H1 (cell line): ENCODE data around the gene ADARB2. TPM values are rescaled to one million over a fixed set of nuclear protein-coding genes. Genes with fewer than 3 reads are reported as not detected.

Source experiments
- CTCF ChIA-PET: fragments of 300-600 bp; sonication (Branson Sonifier 250); formaldehyde crosslinking; loops from one replicate; lab custom pipeline; 2021; ENCODE audit not compliant: partially characterized antibody; lab: Charles Lee
- POLR2A ChIA-PET: fragments of 300-600 bp; sonication (Branson Sonifier 250); formaldehyde crosslinking; loops from one replicate; lab custom pipeline; 2021; ENCODE audit warnings: inconsistent platforms; ENCODE audit not compliant: partially characterized antibody; lab: Charles Lee
- DNase-seq, 2 experiments: peaks; one replicate each; pipeline versions ENCODE4 v3.0.0 to v3.0.0-alpha.2; 2010 to 2022; ENCODE audit warnings: low spot score in 2 of 2, low read depth in 1 of 2, mixed read lengths in 1 of 2
- FAIRE-seq: peaks from 2 replicates; lab custom pipeline; 2011; peaks lifted over from hg19 to GRCh38; lab: Jason Lieb, UNC
- H2AFZ ChIP-seq: 2 replicates; pipeline ENCODE4 v1.8.1; 2012; ENCODE audit warnings: low read length, inconsistent platforms
- H2AK5ac ChIP-seq: 2 replicates; pipeline ENCODE4 v1.6.1; 2013; ENCODE audit warnings: low read depth, low read length
- H2BK120ac ChIP-seq: replicated peaks from 2 replicates; pipeline ENCODE3; 2013; ENCODE audit warnings: low read depth, low read length, inconsistent platforms
- H2BK12ac ChIP-seq: 2 replicates; pipeline ENCODE4 v1.6.1; 2013; ENCODE audit warnings: low read depth, low read length
- H2BK15ac ChIP-seq: 2 replicates; pipeline ENCODE4 v1.6.1; 2013; ENCODE audit warnings: low read length
- H2BK20ac ChIP-seq: 2 replicates; pipeline ENCODE4 v1.6.1; 2013; ENCODE audit warnings: low read length
- H2BK5ac ChIP-seq: 2 replicates; pipeline ENCODE4 v1.6.1; 2013; ENCODE audit warnings: low read depth, low read length
- H3K14ac ChIP-seq: 2 replicates; pipeline ENCODE4 v1.6.1; 2013; ENCODE audit warnings: inconsistent platforms; ENCODE audit not compliant: insufficient read length
- H3K18ac ChIP-seq: 2 replicates; pipeline ENCODE4 v1.6.1; 2013; ENCODE audit warnings: low read length; ENCODE audit errors: extremely low read depth
- H3K23ac ChIP-seq: 2 replicates; pipeline ENCODE4 v1.6.1; 2013; ENCODE audit warnings: inconsistent platforms; ENCODE audit not compliant: insufficient read length
- H3K23me2 ChIP-seq: 2 replicates; pipeline ENCODE4 v1.6.1; 2013; ENCODE audit warnings: low read depth, low read length
- H3K27ac ChIP-seq: 2 replicates; pipeline ENCODE4 v1.6.1; 2011; ENCODE audit warnings: low read depth, low read length, inconsistent platforms
- H3K27me3 ChIP-seq, 4 experiments: replicated peaks in 1 of 4; 1 replicate in 1 of 4; 2 replicates in 3 of 4; pipeline versions ENCODE4 v1.6.1 to v1.8.1; 2011 to 2013; ENCODE audit warnings: low read length in 3 of 4, mild to moderate bottlenecking in 3 of 4, inconsistent platforms in 2 of 4, mixed read lengths in 2 of 4, moderate library complexity in 1 of 4; ENCODE audit not compliant: control insufficient read depth in 3 of 4, insufficient read depth in 3 of 4; ENCODE audit errors: extremely low read depth in 1 of 4
- H3K36me3 ChIP-seq, 4 experiments: 2 replicates each; pipeline versions ENCODE4 v1.6.1 to v1.8.1; 2011 to 2013; ENCODE audit warnings: mild to moderate bottlenecking in 4 of 4, low read length in 3 of 4, moderate library complexity in 2 of 4, control low read depth in 1 of 4, inconsistent platforms in 1 of 4; ENCODE audit not compliant: insufficient read depth in 4 of 4, control insufficient read depth in 2 of 4
- H3K4ac ChIP-seq: replicated peaks from 2 replicates; pipeline ENCODE3; 2013; ENCODE audit warnings: low read length, low read depth, mixed read lengths, inconsistent platforms; ENCODE audit not compliant: insufficient read length
- H3K4me1 ChIP-seq, 4 experiments: replicated peaks in 1 of 4; 1 replicate in 1 of 4; 2 replicates in 3 of 4; pipeline versions ENCODE4 v1.6.1 to v1.8.1; 2011 to 2013; ENCODE audit warnings: low read length in 3 of 4, inconsistent platforms in 2 of 4, mixed read lengths in 1 of 4; ENCODE audit not compliant: insufficient read depth in 4 of 4, control insufficient read depth in 3 of 4
- H3K4me2 ChIP-seq, 2 experiments: 2 replicates each; pipeline versions ENCODE4 v1.6.1 to v1.8.1; 2011 to 2013; ENCODE audit warnings: low read depth in 2 of 2, low read length in 2 of 2, control low read depth in 1 of 2, inconsistent platforms in 1 of 2, mild to moderate bottlenecking in 1 of 2; ENCODE audit not compliant: insufficient read depth in 1 of 2
- H3K4me3 ChIP-seq, 4 experiments: fragments of 200-600, 300-600 bp in 1 of 4; sonication (generic), shearing (Covaris generic), sonication (Bioruptor Twin) in 1 of 4; 2 replicates each; pipeline versions ENCODE4 v1.5.1 to v1.8.1; 2011 to 2016; ENCODE audit warnings: low read length in 4 of 4, low read depth in 3 of 4, control low read depth in 2 of 4, inconsistent platforms in 2 of 4, mild to moderate bottlenecking in 2 of 4, mixed read lengths in 1 of 4, moderate library complexity in 1 of 4; ENCODE audit not compliant: insufficient read depth in 2 of 4; ENCODE audit errors: extremely low read depth in 1 of 4
- H3K56ac ChIP-seq: replicated peaks from 2 replicates; pipeline ENCODE3; 2013; ENCODE audit warnings: low read depth, mild to moderate bottlenecking, mixed read lengths, low read length, inconsistent platforms; ENCODE audit not compliant: insufficient read length
- H3K79me1 ChIP-seq: 2 replicates; pipeline ENCODE4 v1.6.1; 2013; ENCODE audit warnings: low read depth, low read length, control low read depth
- H3K79me2 ChIP-seq, 2 experiments: 2 replicates each; pipeline versions ENCODE4 v1.6.1 to v1.8.1; 2012 to 2013; ENCODE audit warnings: low read length in 2 of 2, mild to moderate bottlenecking in 2 of 2, inconsistent platforms in 1 of 2; ENCODE audit not compliant: insufficient read depth in 2 of 2, control insufficient read depth in 1 of 2
- H3K9ac ChIP-seq, 4 experiments: replicated peaks in 1 of 4; 1 replicate in 1 of 4; 2 replicates in 3 of 4; pipeline versions ENCODE4 v1.6.1 to v1.8.1; 2011 to 2013; ENCODE audit warnings: low read depth in 3 of 4, low read length in 3 of 4, control low read depth in 2 of 4, mild to moderate bottlenecking in 2 of 4, moderate library complexity in 2 of 4, inconsistent platforms in 1 of 4; ENCODE audit errors: extremely low read depth in 1 of 4
- H3K9me3 ChIP-seq, 2 experiments: 2 replicates each; pipeline versions ENCODE4 v1.6.1 to v1.8.1; 2012 to 2013; ENCODE audit warnings: mild to moderate bottlenecking in 2 of 2, moderate library complexity in 2 of 2, control low read depth in 1 of 2, inconsistent platforms in 1 of 2, low read depth in 1 of 2, low read length in 1 of 2, mixed read lengths in 1 of 2; ENCODE audit not compliant: insufficient read depth in 2 of 2
- H4K20me1 ChIP-seq, 2 experiments: replicated peaks in 1 of 2; 2 replicates each; pipeline versions ENCODE3 to v1.8.1; 2011 to 2013; ENCODE audit warnings: inconsistent platforms in 2 of 2, low read length in 2 of 2, mild to moderate bottlenecking in 1 of 2; ENCODE audit not compliant: insufficient read depth in 2 of 2, control insufficient read depth in 1 of 2
- H4K5ac ChIP-seq: 2 replicates; pipeline ENCODE4 v1.6.1; 2013; ENCODE audit warnings: low read length, low read depth, mixed read lengths, inconsistent platforms; ENCODE audit not compliant: insufficient read length
- H4K8ac ChIP-seq: 2 replicates; pipeline ENCODE4 v1.8.0; 2013; ENCODE audit warnings: mild to moderate bottlenecking, moderate library complexity, low read length, inconsistent platforms; ENCODE audit not compliant: insufficient read depth; ENCODE audit errors: extremely low read depth
- H4K91ac ChIP-seq: replicated peaks from 2 replicates; pipeline ENCODE3; 2013; ENCODE audit warnings: low read length, mixed read lengths, inconsistent platforms; ENCODE audit not compliant: insufficient read length
- CHD1 ChIP-seq: IDR thresholded peaks from 2 replicates; pipeline ENCODE4 v1.6.1; 2012; ENCODE audit warnings: low read depth, low read length, improper control_type of control experiment
- EZH2 ChIP-seq: fragments of 200-600 bp; sonication (generic); IDR thresholded peaks from 2 replicates; pipeline ENCODE4 v1.7.1; 2012; ENCODE audit warnings: low read depth, mild to moderate bottlenecking, moderate library complexity, low read length, inconsistent platforms; ENCODE audit not compliant: severe bottlenecking
- GTF2F1 ChIP-seq: IDR thresholded peaks from 2 replicates; pipeline ENCODE4 v1.6.1; 2012; ENCODE audit warnings: low read depth, low read length, improper control_type of control experiment, borderline replicate concordance
- JUND ChIP-seq: IDR thresholded peaks from 2 replicates; pipeline ENCODE4 v1.6.1; 2011; ENCODE audit warnings: mild to moderate bottlenecking, improper control_type of control experiment, low read length
- KDM4A ChIP-seq: IDR thresholded peaks from one replicate; pipeline ENCODE4 v1.7.1; 2012; ENCODE audit warnings: low read depth, mild to moderate bottlenecking, moderate library complexity, low read length, inconsistent platforms; ENCODE audit not compliant: severe bottlenecking
- MAFK ChIP-seq: IDR thresholded peaks from 2 replicates; pipeline ENCODE4 v1.6.1; 2012; ENCODE audit warnings: low read depth, mild to moderate bottlenecking, improper control_type of control experiment, low read length
- SAP30 ChIP-seq: fragments of 300-600 bp; sonication (generic); IDR thresholded peaks from 2 replicates; pipeline ENCODE4 v1.7.1; 2012; ENCODE audit warnings: low read length, moderate library complexity, mild to moderate bottlenecking, inconsistent platforms; ENCODE audit not compliant: insufficient read depth, insufficient replicate concordance
- SIRT6 ChIP-seq: IDR thresholded peaks from one replicate; pipeline ENCODE4 v1.7.1; 2012; ENCODE audit warnings: low read length, inconsistent platforms
- WGBS, 2 experiments: shearing (Covaris generic) in 1 of 2; methylation state at CpG; one replicate each; pipeline versions ENCODE4 v1.1.6 to v1.1.7; 2013 to 2015; ENCODE audit warnings: low lambda C conversion rate in 2 of 2, mixed read lengths in 2 of 2, inconsistent platforms in 1 of 2, low coverage in 1 of 2, missing lambda C conversion rate in 1 of 2; ENCODE audit not compliant: insufficient replicate concordance in 2 of 2, insufficient coverage in 1 of 2, insufficient read length in 1 of 2; ENCODE audit errors: extremely low coverage in 1 of 2, missing lambda C conversion rate in 1 of 2; 5-methylcytosine and 5-hydroxymethylcytosine counted together
- polyA plus RNA-seq, 7 experiments: library from polyadenylated mRNA; depleted of rRNA in 3 of 7; stranded (reverse) in 5 of 7; unstranded in 2 of 7; fragments of >200 nt in 5 of 7; fragments of 200-250 nt in 2 of 7; gene quantifications; 1 replicate in 5 of 7; 2 replicates in 1 of 7; 4 replicates in 1 of 7; pipeline versions ENCODE4 v1.2.1 to v1.2.3, GENCODE V29; 2011 to 2013; ENCODE audit warnings: missing spikeins in 2 of 7, mixed read lengths in 2 of 7
- total RNA-seq: library from RNA; stranded (reverse); fragmentation: NEBNext Ultra II Directional; extraction: Animal tissue kit (Norgen Biotek cat#: 25700); gene quantifications from 2 replicates; pipeline ENCODE4 v1.2.1, GENCODE V29; 2021

ADARB2 gene
- total and polyA plus RNA-seq, 2 of the 8 experiments (the other 6 are each of a cell fraction or from before 2014, with no cell fraction given): 2.2 to 2.8 TPM

DNA sequence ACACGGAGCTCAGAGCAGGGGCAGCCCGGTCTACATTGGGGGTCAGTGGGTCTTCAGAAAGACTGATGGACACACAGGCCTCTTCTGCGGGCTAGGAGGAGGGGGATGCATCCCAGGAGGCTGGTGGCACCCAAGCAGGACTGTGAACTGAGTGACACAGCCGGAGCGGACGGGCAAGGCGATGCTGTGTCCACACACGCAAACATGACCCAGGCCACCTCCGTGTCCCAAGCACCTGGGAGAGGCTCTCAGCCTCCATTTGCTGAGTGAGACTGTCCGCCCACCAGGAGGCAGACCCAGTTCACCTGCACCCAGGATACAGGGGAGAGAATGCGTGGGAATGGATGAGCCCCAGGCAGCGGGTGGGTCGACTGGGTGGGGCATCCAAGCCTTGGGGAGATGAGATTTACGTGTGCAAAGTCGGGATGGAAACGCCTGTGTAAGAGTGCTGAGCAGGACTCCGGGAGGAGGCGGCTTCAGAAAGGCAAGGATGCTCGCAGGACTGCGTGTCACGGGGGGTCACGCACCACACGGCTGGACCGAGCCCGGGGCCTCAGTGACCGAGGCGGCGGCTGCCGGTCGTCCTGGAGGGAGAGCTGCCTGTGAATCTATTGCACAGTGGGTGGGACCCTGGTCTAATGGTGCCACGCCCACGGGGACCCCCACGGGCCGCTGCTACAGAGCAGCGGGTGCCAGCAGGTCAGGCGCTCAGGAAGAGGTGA is 262.8 kb downstream of the ADARB2 start:
- Histone ChIP-seq H3K9me3 (peaks cover 10 to 17% of the 10 kb centered on the region in 2 experiments), H4K5ac (no peak overlapping the region), H3K18ac (no peak overlapping the region), H3K4me2 (no peak overlapping the region), H3K79me1 (no peaks in the 10 kb centered on the region), H3K27me3 (no peaks in the 10 kb centered on the region), H2AK5ac (no peak overlapping the region), H3K14ac (no peak overlapping the region), H2BK5ac (no peak overlapping the region), H4K91ac (no peak overlapping the region), H3K36me3 (no peaks in the 10 kb centered on the region; a peak in 1 of 8 replicates), H3K23me2 (no peaks in the 10 kb centered on the region), H3K4me3 (no peak overlapping the region), H3K23ac (no peak overlapping the region), H3K4me1 (peaks cover 0 to 6% (median 3%) of the 10 kb centered on the region in 4 experiments; a peak in 6 of 7 replicates), H4K20me1 (peaks cover 0 to 5% of the 10 kb centered on the region in 2 experiments), H2AFZ (no peak overlapping the region), H2BK20ac (no peak overlapping the region), H3K79me2 (no peaks in the 10 kb centered on the region), H2BK12ac (0 out of 2 replicates have a peak overlapping the region, but pooled peaks have one; percentile 39), H4K8ac (no peak overlapping the region), H3K9ac (no peak overlapping the region), H3K56ac (no peak overlapping the region), H3K4ac (no peak overlapping the region), H3K27ac (no peak overlapping the region), H2BK120ac (no peak overlapping the region), H2BK15ac (no peak overlapping the region)
- POLR2A ChIA-PET: no interaction called here
- no peak for FAIRE-seq
- peak in 1 of 2 experiments; percentile 40 for DNase-seq
- WGBS, 2 experiments: 93% methylated on average over 24 of the region's 36 CpGs; no CpG with 5 or more reads in 1 of the 2 experiments
- CTCF ChIA-PET: interaction anchor here (0.8 to 1.2 kb wide), 3 partner anchors 27 to 54 kb away, joined by 3 read pairs; no protein-coding TSS in a partner anchor
- no peak for TF ChIP-seq SIRT6
- no peak for TF ChIP-seq SAP30
- TF ChIP-seq KDM4A: no peak
- no peak for TF ChIP-seq JUND
- TF ChIP-seq CHD1: no peak
- no peak for TF ChIP-seq MAFK
- no peak for TF ChIP-seq GTF2F1
- TF ChIP-seq EZH2: no peak
